HG03066 (cell line): ENCODE data around the gene USHBP1.

Source experiments
- ATAC-seq: cut with Tn5 transposase; IDR thresholded peaks from one replicate; pipeline ENCODE4 v1.9.1; 2021; ENCODE audit warnings: low read depth; ENCODE audit not compliant: unreplicated experiment

Gene USHBP1

DNA sequence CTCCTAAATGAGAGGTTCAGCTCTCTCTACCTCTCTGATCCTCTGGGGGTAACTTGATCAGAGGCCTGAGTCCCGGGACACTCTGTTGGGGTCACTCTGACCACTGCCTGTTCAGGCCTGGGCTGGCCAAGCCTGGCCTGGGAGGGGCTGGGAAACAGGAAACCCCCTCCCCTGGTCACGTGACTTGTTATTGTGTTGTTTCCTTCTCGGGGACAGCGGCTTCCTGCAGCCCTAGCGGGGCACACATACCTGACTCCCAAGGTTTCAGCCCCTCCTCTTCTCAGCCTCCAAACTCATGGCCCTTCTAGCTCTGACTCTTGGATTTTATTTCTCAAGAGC is at the start of gene USHBP1:
TSS of gene USHBP1 (minus strand) at position 105 of the 339 bp plus-strand sequence. CDS start 446 bp downstream, outside the sequence.
- no peak for ATAC-seq

DNA sequence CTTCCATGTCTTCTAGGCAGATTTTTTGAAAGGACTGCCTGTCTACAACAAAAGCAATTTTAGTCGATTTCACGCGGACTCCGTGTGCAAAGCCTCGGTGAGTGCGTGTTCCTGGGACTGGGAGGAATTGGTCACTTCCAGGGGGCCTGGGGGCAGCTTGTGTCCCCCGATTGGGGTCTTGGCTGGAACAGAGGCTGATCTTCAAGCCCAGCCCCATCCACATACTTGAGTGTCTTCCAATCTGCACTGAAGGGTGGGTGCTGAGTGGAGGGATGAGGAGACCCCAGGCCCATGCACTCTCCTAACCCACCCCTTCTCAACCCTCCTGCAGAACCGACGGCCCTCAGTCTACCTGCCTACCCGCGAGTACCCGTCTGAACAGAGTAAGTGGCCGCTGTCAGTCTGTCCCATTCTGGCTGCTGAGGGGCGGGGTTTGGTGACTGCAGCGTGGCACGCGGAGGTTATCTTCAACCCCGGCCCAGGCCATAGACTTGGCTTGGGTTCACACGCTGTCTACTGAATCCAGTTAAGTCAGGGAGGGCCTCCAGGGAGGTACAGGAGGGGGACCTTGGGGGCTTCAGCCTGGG is 49.6 kb upstream of the USHBP1 start:
- no peak for ATAC-seq

DNA sequence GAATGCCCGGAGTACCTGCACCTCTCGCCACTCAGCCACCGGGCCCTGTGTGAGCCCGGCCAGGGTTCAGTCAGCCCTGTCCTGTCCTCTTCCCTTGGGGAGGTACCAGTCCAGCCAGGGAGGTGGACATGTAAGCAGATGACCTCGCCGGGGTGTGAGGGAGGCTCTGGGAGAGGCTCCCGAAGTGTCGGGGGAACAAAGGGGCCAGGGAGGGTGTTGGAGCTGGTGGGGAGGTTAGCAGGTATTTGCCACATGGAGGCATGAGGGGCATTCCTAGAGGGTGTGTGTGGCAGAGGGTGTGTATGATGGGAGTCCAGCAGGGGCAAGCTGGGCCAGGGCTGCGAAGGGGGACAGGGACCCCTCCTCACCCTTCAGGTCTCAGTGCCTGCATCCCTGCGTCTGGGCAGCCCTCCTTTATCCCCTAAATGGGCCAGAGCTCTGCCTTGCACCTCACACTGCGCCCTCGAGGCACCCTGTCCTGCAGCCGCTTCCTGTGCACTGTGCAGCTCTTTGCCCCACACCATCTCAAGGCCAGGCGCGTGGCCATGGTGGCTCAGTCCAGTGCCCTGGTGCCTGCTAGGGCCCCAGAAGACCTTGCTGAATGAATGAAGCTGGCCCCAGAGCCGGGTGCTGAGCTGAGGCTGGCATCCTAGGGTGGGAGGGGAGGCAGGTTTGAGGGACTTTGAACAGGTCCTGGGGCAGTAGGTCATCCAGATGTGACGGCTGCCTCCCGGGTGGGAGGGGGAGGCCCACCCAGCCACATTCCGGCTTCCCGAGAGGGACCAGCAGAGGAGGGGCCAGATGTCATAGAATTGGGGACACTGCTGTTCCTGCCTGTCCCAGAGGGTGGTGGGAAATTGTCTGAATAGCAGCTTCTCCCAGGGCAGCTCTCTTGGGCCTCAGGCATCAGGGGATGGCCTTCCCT is 47.9 kb upstream of the USHBP1 start:
- no peak for ATAC-seq

GRCh38 chr19:17311455-17312188 is 47.1 kb upstream of the USHBP1 start:
- ATAC-seq: no peak

GRCh38 chr19:17309965-17310461 is 45.5 kb upstream of the USHBP1 start:
- ATAC-seq: no peak

DNA sequence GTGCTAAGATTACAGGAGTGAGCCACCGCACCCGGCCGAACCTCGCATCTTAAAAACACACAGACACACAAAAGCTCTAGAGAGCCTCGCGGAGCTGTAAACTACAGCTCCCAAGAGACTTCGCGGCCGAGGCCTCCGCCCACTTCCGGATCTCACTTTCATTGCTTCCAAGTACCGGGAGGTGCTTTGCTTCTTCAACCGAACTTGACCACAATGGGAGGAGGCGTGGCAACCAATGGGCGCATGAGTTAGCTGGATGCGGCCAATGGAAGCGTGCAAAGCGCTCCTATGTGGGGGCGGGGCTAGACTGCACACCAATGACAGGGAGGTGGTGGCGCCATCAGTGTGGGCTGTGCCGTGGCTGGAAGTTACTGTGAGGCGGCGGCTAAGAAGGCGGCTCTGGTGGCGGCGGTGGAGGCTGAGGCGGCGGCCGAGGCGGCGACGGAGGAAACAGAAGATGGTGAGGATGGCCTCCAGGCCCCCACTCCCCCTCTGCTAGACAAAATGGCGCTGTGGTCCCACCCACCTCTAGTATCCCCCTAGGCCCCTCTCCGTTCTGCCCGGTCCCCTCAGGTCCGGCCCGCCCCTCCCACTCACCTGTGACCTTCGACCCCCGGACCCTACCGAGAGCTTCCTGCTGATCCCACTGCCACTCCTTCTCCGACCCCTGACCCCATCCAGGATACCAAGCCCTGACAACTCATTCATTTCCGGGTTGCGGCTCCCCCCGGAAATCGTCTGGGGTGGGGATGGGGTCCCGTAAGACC is 44.8 kb upstream of the USHBP1 start, which contains the start of gene DDA1:
TSS of gene DDA1 (plus strand) at position 366 of the 767 bp plus-strand sequence. CDS start at position 458, 92 bp downstream.
- peak; percentile 71 for ATAC-seq

DNA sequence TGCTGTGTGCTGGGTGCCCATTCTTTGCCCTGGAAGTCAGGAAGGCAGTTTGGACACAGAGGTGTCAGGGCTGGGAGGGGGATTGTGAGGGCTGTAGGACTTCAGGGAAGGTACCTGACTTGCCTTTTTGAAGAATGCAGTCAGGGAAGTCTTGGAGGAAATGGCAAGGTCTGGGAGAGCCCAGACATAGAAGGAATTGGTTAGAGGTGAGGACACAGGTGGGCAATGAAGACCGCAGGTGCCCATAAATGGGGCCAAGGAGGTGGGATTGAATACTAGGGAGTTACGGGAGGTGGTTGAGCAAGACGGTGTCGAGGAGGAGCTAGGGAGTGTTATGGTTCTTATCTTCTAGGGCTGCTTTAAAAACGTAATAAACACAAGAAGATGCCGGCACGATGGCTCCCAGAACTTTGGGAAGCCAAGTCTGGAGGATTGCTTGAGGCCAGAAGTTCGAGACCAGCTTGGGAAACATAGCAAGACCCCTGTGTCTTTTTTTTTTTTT is 43.4 kb upstream of the USHBP1 start:
- no peak for ATAC-seq

- no peak for ATAC-seq
Measured at GRCh38 chr19:17306285-17306714, 41.8 kb upstream of the USHBP1 start.

- ATAC-seq: peak; percentile 55
Measured at GRCh38 chr19:17305517-17306284, 41.2 kb upstream of the USHBP1 start, which contains the start of gene MRPL34. Gene MRPL34 (plus strand): TSS chr19:17305872. CDS start chr19:17305893, 21 bp downstream.

GRCh38 chr19:17305216-17305516 is 40.6 kb upstream of the USHBP1 start:
- no peak for ATAC-seq

GRCh38 chr19:17304386-17305215 is 40.1 kb upstream of the USHBP1 start:
- no peak for ATAC-seq

- no peak for ATAC-seq
Measured at GRCh38 chr19:17303940-17304267, 39.4 kb upstream of the USHBP1 start.

DNA sequence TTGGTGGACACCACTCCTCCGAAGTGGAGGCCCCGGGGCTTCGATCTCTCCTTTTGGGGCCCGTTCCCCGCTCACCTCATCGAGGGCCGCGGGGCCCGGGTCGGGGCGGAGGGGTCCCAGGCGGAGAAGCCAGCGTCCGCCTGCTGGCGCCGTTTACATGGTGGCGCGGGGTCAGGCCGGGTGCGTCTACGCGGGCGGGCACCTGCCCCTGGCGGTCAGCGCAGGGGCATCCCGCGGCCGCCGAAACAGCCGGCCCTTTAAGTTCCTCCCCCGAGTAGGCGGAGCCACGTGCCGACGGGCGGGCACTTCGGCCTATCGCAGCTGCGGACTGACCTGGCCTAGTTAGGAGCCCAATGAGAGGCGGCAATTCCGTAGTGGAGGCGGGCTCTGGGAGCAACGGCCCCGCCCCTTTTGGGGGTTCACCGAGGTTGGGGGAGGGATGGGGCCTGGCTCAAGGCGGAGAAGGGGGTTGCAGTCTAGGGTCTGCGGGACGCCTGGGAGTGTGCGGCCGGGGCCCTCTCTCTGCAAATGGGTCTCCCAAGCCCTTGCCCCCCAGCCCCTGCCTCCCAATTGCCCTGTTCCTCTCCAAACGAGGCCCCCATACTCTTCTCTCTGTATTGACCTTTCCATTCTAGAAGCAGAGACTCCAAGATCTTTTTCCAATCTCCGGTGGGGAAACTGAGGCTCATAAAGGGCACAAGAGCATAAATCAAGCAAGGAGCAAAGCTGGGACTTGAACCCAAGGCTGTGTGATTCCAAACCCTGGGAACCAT is 38.8 kb upstream of the USHBP1 start, which contains the start of gene ABHD8:
TSS of gene ABHD8 (minus strand) at position 259 of the 773 bp plus-strand sequence. CDS start 1,809 bp downstream, outside the sequence.
- peak; percentile 44 for ATAC-seq

GRCh38 chr19:17302391-17303166 is 38.0 kb upstream of the USHBP1 start:
- no peak for ATAC-seq

DNA sequence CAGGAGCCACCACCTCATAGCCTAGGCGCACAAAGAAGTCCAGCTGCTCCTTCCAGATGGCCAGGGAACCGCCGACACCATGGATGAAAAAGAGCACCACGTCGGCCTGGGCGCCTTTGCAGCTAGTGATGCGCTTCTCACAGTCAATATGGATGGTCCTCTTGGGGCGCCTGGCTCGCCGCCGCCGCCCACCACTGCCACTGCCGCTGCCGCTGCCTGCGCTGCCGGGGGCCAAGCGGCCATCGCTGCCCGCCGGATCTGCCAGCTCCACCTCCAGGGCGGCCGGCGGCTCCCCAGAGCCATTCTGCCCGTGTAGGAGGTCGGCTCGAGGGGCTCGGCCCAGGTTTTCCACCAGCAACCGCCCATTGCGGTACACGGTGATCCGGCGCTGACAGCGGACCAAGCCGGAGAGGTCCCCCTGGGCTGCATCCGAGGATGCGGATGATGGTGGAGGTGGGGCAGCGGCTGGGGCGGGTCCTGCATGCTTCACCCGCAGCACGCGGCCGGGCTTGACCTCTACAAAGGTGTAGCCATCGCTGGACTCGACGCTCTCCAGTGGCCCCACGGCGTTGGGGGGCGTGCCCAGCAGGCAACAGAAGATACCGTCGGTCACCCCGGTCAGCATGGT is 36.6 kb upstream of the USHBP1 start:
- ATAC-seq: no peak

GRCh38 chr19:17296976-17297375 is 32.4 kb upstream of the USHBP1 start:
- no peak for ATAC-seq

DNA sequence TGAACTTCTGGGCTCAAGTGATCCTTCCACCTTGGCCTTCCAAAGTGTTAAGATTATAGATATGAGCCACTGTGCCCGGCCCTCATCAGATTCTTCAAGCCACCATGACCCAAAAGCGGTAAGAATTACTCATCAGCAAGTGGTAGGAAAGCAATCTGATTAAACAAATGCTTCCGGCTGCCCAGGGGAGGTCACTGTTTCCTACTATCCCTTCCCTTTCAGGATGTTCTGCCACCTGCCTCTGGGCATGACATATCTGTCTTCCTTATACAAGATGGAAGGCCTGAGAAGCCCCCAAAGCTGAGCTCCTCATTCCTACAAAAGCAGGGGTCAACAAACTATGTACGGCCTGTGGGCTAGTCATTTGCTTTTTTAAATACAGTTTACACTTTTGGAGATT is 31.7 kb upstream of the USHBP1 start:
- ATAC-seq: no peak
